ENCODE data around the gene RAB37.
A peak's percentile ranks its signal among the peaks of the same experiment; 100 is the strongest.

The RAB37 gene, protein sequence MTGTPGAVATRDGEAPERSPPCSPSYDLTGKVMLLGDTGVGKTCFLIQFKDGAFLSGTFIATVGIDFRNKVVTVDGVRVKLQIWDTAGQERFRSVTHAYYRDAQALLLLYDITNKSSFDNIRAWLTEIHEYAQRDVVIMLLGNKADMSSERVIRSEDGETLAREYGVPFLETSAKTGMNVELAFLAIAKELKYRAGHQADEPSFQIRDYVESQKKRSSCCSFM

DNA sequence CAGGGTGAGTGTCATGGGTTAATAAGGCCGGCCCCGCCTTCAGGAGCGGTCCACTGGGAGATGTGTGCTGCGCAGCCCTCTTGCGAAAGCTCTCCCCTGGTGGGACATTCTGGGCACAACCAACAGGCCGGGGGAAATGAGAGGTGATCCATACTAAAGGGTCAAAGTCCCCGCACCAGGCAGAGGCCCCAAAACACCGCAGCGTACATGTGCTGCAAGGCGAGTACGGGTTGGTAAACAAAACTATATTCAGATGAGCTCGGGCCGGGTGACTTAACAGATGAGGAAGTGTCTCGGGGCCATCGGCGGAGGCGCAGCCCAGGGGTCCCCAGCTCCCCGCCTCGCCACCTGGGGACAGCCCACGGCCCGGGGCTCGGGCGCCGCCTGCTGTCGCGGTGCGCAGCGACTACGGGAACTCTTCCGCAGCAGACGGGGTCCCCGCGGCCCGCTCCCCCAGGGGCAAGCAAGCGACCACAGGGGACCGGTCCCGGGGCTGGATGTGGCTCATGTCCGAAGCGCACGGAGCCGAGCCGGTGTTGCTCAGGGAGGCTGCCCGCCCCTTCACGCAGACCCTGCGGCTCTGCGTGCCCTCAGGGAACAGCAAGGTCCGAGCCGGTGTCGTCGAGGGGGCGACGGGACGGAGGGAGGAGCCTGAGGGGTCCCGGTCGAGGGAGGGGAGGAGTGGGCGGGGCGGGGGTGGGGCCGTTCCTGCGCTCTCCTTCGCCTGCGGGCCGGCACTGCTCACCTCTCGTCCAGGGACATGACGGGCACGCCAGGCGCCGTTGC lies at the start of gene RAB37:
RAB37 (plus strand) TSS at position 744 of the 786 bp plus-strand sequence; CDS start at position 761, 17 bp downstream.
- TF ChIP-seq, protein P1, sequence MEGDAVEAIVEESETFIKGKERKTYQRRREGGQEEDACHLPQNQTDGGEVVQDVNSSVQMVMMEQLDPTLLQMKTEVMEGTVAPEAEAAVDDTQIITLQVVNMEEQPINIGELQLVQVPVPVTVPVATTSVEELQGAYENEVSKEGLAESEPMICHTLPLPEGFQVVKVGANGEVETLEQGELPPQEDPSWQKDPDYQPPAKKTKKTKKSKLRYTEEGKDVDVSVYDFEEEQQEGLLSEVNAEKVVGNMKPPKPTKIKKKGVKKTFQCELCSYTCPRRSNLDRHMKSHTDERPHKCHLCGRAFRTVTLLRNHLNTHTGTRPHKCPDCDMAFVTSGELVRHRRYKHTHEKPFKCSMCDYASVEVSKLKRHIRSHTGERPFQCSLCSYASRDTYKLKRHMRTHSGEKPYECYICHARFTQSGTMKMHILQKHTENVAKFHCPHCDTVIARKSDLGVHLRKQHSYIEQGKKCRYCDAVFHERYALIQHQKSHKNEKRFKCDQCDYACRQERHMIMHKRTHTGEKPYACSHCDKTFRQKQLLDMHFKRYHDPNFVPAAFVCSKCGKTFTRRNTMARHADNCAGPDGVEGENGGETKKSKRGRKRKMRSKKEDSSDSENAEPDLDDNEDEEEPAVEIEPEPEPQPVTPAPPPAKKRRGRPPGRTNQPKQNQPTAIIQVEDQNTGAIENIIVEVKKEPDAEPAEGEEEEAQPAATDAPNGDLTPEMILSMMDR (IDR thresholded peaks at IDR 0.05; ENCODE audit: borderline replicate concordance, insufficient read depth, low read depth, low read length), result peak; percentile 76
- H3K4me3 ChIP-seq (ENCODE audit: low read depth, low read length), result peak within 1 kb of the TSS; percentile 52

DNA sequence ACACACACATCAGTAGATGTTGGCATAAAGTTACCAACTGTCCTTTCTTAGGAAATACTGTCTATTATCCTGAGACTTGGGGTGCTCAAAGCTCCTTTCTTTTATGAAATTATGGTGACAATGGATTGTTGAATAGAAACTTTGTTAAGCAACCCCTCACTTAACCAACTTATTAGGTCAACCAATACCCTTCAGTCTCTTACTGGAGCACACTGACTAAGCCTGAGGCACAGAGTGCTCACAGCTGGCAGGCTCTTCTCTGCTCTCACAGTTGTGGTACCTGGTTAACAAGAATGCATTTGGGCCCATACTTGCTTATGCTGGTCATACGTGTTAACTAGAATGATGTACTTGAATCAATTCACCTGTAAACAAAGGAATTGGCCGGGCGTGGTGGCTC lies 49.2 kb upstream of the RAB37 start:
- TF ChIP-seq, protein P1 (IDR thresholded peaks at IDR 0.05; ENCODE audit: borderline replicate concordance, insufficient read depth, low read depth, low read length), result no peak

DNA sequence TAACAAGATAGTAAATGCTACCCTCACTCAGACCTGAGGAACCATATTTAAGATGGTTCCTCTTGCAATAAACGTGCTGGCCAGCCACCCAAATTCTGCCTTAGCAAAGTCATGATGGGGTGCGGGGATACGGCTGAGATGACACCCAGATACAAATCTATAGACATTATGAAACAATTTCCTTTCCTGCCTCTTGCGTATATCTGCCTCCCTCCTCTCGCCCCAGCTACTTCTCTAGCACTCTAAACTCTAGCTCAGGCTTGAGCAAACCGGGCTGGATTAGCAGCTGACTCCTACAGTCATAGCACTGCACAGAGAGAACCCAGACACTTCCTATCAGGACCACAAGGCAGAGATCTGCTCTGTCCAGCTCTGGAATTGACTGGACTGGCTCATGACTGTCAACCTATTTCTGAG lies 46.6 kb upstream of the RAB37 start:
- no peak overlapping the region for H3K4me3 ChIP-seq (ENCODE audit: low read depth, low read length)
- TF ChIP-seq, protein P1 (IDR thresholded peaks at IDR 0.05; ENCODE audit: borderline replicate concordance, insufficient read depth, low read depth, low read length), result no peak

More for the DNA sequence above, 49.2 kb upstream of the RAB37 start:
- H3K4me3 ChIP-seq (ENCODE audit: low read depth, low read length), result no peak overlapping the region

DNA sequence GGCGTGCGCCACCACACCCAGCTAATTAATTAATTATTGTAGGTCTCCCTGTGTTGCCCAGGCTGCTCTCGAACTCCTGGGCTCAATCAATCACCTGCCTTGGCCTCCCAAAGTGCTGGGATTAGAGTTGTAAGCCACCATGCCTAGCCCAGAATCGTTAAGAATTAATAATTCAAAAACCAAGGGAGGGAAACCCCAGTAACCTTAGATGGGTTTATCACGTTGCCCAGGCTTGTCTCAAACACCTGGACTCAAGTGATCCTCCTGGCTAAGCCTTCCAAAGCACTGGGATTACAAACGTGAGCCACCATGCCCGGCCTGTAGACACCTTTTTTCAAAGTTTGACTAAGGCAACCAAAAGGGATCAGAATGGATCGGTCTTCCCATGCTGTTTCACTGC lies 45.9 kb upstream of the RAB37 start:
- no peak overlapping the region for H3K4me3 ChIP-seq (ENCODE audit: low read depth, low read length)
- TF ChIP-seq, protein P1 (IDR thresholded peaks at IDR 0.05; ENCODE audit: borderline replicate concordance, insufficient read depth, low read depth, low read length), result no peak

DNA sequence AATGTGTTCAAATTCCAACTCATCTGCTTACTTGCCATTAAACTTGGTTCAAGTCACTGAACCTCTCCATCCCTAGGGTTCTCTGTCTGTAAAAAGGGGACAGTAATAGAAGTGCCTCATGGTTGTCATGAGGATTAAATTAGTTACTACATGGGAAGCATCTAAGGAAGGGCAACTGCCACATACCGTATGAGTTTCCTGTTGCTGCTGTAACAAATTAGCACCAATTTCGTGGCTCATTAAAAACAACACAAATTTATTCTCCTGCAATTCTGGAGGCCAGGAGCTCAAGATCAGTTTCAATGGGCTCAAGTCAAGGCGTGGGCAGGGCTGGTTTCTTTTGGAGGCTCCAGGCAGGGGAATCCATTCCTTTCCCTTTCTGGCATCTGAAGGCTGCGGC lies 43.0 kb upstream of the RAB37 start:
- no peak overlapping the region for H3K4me3 ChIP-seq (ENCODE audit: low read depth, low read length)
- TF ChIP-seq, protein P1 (IDR thresholded peaks at IDR 0.05; ENCODE audit: borderline replicate concordance, insufficient read depth, low read depth, low read length), result no peak

DNA sequence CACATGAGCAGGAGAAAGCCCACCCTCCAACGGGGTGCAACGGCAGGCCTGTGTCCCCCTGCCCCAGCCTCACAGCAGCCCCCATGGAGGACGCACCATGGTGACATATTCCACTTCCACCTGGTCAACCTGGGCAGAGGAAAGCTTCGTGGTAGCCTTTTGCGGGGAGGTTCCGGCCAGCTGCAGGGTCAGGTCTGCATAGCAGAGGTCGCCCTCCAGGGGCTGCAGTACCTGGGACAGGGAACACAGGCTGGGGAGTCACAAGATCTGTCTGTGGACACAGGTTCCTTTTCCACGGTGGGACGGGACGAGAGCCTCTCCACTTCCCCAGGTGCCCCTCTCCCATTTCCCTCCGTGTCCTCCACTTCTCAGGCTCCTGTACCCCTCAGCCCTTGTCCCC lies 41.4 kb upstream of the RAB37 start:
- no peak overlapping the region for H3K4me3 ChIP-seq (ENCODE audit: low read depth, low read length)
- TF ChIP-seq, protein P1 (IDR thresholded peaks at IDR 0.05; ENCODE audit: borderline replicate concordance, insufficient read depth, low read depth, low read length), result no peak

DNA sequence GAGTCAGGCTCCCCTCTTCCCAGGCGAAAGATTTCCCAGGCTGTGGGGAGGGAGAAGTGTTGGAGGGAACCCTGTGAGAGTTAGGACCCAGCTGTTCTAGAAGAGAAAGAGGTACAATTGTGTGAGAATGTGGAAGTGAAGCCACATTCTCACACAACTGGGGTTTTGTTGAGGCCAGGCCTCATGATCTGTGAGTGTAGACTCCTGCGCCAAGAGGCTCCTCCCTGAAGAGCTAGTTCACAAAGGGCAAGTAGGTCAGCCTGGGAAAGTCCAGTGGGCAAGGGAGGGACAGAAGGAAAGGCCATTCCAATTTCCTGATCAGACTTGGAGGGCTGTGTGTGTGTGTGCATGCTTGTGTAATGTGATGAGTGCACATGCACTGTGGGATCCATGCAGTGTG lies 39.5 kb upstream of the RAB37 start:
- H3K4me3 ChIP-seq (ENCODE audit: low read depth, low read length), result no peak overlapping the region
- TF ChIP-seq, protein P1 (IDR thresholded peaks at IDR 0.05; ENCODE audit: borderline replicate concordance, insufficient read depth, low read depth, low read length), result no peak
